Hindlimb muscle (tissue), 1 donor: ENCODE data around the gene BTBD1. TPM values are rescaled to one million over a fixed set of nuclear protein-coding genes. Genes with fewer than 3 reads are reported as not detected.

Experiments
- DNase-seq: peaks from one replicate; pipeline ENCODE4 v3.0.0-alpha.2; 2013
- polyA plus RNA-seq: library from polyadenylated mRNA; unstranded; fragments of 120-200 nt; gene quantifications from one replicate; pipeline ENCODE4 v1.2.1, GENCODE V29; 2013; ENCODE audit not compliant: insufficient read length

BTBD1 gene
- 134 TPM for polyA plus RNA-seq

- peak; percentile 93 for DNase-seq
Measured at GRCh38 chr15:83066734-83067637, at the start of gene BTBD1. Gene BTBD1, minus strand, starts transcription at chr15:83067252. Its CDS starts 101 bp downstream, at chr15:83067151.

GRCh38 chr15:83115831-83116565 is 48.9 kb upstream of the BTBD1 start:
- DNase-seq, result no peak

GRCh38 chr15:83115410-83115809 is 48.4 kb upstream of the BTBD1 start:
- DNase-seq, result no peak

GRCh38 chr15:83114856-83115255 is 47.8 kb upstream of the BTBD1 start:
- no peak for DNase-seq

GRCh38 chr15:83113881-83114674 is 47.0 kb upstream of the BTBD1 start:
- DNase-seq, result no peak

GRCh38 chr15:83112956-83113299 is 45.9 kb upstream of the BTBD1 start:
- DNase-seq, result no peak

GRCh38 chr15:83112233-83112955 is 45.3 kb upstream of the BTBD1 start:
- no peak for DNase-seq

- DNase-seq, result no peak
Measured at GRCh38 chr15:83111149-83111548, 44.1 kb upstream of the BTBD1 start.

GRCh38 chr15:83110381-83110780 is 43.3 kb upstream of the BTBD1 start:
- DNase-seq, result no peak

- no peak for DNase-seq
Measured at GRCh38 chr15:83109532-83109931, 42.5 kb upstream of the BTBD1 start.

GRCh38 chr15:83108266-83109219 is 41.5 kb upstream of the BTBD1 start:
- DNase-seq, result no peak

GRCh38 chr15:83107841-83108181 is 40.8 kb upstream of the BTBD1 start:
- no peak for DNase-seq

GRCh38 chr15:83106994-83107840 is 40.2 kb upstream of the BTBD1 start, which contains the start of gene TM6SF1:
Gene TM6SF1, plus strand, starts transcription at chr15:83107645. Its CDS starts 36 bp downstream, at chr15:83107681.
- no peak for DNase-seq

- no peak for DNase-seq
Measured at GRCh38 chr15:83105440-83105839, 38.4 kb upstream of the BTBD1 start.

- no peak for DNase-seq
Measured at GRCh38 chr15:83104141-83104540, 37.1 kb upstream of the BTBD1 start.

GRCh38 chr15:83102346-83102745 is 35.3 kb upstream of the BTBD1 start:
- no peak for DNase-seq

GRCh38 chr15:83100097-83100646 is 33.1 kb upstream of the BTBD1 start:
- DNase-seq, result no peak

- no peak for DNase-seq
Measured at GRCh38 chr15:83099290-83099689, 32.2 kb upstream of the BTBD1 start.

GRCh38 chr15:83098079-83098478 is 31.0 kb upstream of the BTBD1 start:
- no peak for DNase-seq

- DNase-seq, result no peak
Measured at GRCh38 chr15:83094583-83094982, 27.5 kb upstream of the BTBD1 start.
